ENCODE results near the gene CLSTN2. TPM values are rescaled to one million over a fixed set of nuclear protein-coding genes. Genes with fewer than 3 reads are reported as not detected.

The CLSTN2 gene
- total RNA-seq, 1 donor from 2014 or later = not detected

DNA sequence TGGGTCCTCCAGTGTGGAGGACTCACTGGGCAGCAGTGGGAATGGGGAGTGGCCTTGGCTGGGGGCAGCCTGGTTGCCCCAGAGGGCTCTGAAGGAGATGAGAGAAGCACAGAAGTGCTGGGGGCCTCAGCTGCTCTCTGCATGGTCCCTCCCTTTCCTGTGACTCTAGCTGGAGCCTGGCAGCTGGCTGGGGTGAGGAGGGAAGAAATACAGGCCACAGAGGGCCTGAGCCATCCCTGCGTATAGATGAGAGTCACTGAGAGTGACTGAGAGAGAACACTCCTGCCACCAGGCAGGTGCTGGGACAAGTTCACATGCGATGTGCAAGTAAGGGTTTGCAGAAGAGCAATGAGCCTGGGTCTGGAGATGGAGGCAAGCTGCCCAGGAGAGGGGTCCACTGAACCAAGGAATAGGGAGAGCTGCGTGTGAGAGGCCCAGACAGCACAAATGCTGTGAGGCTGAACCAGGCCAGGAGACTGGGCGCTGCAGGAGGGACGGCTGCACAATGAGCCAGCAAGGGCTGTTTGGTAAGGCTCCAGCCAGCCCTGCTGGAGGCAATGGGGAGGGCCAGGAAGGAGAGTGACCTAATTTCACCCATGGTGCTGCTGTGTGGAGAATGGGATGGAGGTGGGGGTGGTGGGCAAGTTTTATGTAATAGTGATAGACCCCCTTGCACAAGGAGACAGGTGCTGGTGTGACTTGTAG lies 87.2 kb downstream of the CLSTN2 start:
- no peaks in the 10 kb centered on the region for H3K4me1 Mint-ChIP-seq
- peaks cover 2% of the 10 kb centered on the region for H3K27me3 Mint-ChIP-seq
- intact Hi-C loops (cut with micrococcal nuclease) = no loop called here
- TF ChIP-seq, protein P1, sequence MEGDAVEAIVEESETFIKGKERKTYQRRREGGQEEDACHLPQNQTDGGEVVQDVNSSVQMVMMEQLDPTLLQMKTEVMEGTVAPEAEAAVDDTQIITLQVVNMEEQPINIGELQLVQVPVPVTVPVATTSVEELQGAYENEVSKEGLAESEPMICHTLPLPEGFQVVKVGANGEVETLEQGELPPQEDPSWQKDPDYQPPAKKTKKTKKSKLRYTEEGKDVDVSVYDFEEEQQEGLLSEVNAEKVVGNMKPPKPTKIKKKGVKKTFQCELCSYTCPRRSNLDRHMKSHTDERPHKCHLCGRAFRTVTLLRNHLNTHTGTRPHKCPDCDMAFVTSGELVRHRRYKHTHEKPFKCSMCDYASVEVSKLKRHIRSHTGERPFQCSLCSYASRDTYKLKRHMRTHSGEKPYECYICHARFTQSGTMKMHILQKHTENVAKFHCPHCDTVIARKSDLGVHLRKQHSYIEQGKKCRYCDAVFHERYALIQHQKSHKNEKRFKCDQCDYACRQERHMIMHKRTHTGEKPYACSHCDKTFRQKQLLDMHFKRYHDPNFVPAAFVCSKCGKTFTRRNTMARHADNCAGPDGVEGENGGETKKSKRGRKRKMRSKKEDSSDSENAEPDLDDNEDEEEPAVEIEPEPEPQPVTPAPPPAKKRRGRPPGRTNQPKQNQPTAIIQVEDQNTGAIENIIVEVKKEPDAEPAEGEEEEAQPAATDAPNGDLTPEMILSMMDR (IDR thresholded peaks at IDR 0.05) = no peak
- no peak for DNase-seq
- CTCF ChIA-PET = no interaction called here
- no peaks in the 10 kb centered on the region for H3K36me3 Mint-ChIP-seq (ENCODE audit: low read depth)
- POLR2A ChIA-PET = no interaction called here
- H3K9me3 Mint-ChIP-seq = no peaks in the 10 kb centered on the region
- no peak overlapping the region for H3K27ac Mint-ChIP-seq
- no peak for ATAC-seq (ENCODE audit: low read depth)
- H3K4me3 Mint-ChIP-seq = no peak overlapping the region

DNA sequence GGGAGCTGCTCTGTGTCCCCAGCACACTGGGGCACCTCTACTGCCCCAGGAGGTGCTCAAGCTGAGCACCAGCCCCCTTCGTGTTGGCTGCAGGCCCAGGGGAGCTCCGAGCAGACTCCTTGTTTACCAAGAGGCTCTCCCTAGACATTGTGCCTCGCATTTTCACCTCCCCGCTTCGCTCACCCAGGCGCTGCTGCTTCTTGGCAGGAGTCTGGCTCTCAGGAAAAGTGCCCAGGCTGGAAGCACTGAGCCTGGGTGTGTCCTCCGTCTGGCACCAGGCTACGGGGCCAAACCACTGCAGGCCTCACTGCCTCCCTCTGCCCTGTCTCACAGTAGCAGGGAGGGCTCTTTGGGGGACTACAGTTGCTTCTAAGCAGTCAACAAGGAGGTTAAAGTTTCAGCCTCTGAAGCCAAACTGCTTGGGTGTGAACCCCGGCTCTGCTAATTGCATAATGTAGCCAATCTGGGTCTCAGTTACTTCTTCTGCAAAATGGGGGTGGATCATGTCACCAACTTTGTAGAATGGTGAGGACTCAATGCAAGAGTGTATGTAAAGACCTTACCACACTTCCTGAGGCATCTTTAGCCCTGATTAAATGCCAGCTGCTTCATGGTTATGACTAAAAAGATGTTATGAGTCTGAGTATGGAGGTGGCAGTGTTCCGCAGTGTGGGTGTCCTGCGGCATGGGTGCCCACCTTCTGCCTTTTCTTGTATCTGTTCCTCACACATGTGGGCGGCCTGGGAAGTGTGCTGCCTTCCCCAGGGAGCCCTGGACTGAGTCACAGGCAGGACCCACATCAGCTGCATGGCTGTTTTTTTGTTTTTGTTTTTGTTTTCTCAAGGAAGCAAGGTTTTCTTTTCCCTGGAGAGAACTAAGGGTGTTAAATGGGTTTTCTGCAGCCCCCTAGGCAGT lies 88.9 kb downstream of the CLSTN2 start:
- ChIA-PET CTCF (no interaction called here), POLR2A (no interaction called here)
- ATAC-seq (ENCODE audit: low read depth) (no peak), DNase-seq (no peak)
- intact Hi-C loops (cut with micrococcal nuclease) = no loop called here
- Mint-ChIP-seq H3K4me1 (no peaks in the 10 kb centered on the region), H3K36me3 (ENCODE audit: low read depth) (no peaks in the 10 kb centered on the region), H3K9me3 (no peaks in the 10 kb centered on the region), H3K27me3 (peaks cover 2% of the 10 kb centered on the region), H3K27ac (no peak overlapping the region), H3K4me3 (no peak overlapping the region)
- TF ChIP-seq, protein P1 (IDR thresholded peaks at IDR 0.05) = no peak

DNA sequence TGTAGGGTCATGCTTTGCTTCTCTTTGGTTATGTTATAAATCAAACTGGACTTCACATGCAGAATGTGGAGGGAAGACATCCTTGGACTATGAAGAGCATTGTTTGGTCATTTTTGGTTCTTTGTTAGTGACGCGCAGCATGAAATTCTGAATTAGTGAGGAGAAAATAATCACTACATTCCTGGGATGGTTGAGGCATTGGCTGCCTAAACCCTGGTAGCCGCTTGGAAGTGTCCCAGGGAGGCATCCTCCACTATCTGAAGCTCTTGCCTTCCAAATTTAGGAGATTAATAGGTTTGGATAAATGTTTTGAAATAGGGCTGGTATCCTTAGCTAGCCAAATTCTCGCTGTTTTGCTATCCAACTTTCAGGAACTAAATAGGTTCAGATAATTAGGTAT lies 96.2 kb downstream of the CLSTN2 start:
- DNase-seq = no peak
- ATAC-seq (ENCODE audit: low read depth) = no peak
- Mint-ChIP-seq H3K27me3 (peaks cover 4% of the 10 kb centered on the region), H3K27ac (no peak overlapping the region), H3K4me3 (no peak overlapping the region), H3K4me1 (no peaks in the 10 kb centered on the region), H3K9me3 (no peaks in the 10 kb centered on the region), H3K36me3 (ENCODE audit: low read depth) (no peaks in the 10 kb centered on the region)
- intact Hi-C loops (cut with micrococcal nuclease) = no loop called here
- ChIA-PET CTCF (no interaction called here), POLR2A (no interaction called here)
- TF ChIP-seq, protein P1 (IDR thresholded peaks at IDR 0.05) = no peak

DNA sequence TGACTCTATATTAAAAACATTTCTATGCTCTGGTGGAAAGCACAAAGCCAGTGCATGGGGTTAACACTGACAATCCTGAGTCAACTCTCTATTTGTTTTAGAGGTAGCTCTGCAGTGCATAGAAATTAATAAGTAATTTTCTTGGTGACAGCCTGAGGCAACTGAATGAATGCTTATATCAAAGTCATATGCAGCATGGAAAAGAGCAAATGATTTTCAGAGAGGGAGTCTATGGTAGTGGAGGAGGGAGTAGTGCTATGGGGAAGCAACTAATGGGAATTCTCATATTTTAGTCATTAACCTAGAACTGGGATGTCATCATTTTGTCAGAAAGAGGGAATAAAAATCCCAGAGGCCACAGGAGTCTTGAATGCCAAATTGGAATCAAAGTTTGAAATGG lies 99.1 kb downstream of the CLSTN2 start:
- Mint-ChIP-seq H3K4me3 (no peak overlapping the region), H3K4me1 (no peaks in the 10 kb centered on the region), H3K27me3 (peaks cover 4% of the 10 kb centered on the region), H3K9me3 (no peaks in the 10 kb centered on the region), H3K27ac (no peak overlapping the region), H3K36me3 (ENCODE audit: low read depth) (no peaks in the 10 kb centered on the region)
- no peak for DNase-seq
- intact Hi-C loops (cut with micrococcal nuclease) = no loop called here
- ATAC-seq (ENCODE audit: low read depth) = no peak
- ChIA-PET POLR2A (no interaction called here), CTCF (no interaction called here)
- TF ChIP-seq, protein P1 (IDR thresholded peaks at IDR 0.05) = no peak

DNA sequence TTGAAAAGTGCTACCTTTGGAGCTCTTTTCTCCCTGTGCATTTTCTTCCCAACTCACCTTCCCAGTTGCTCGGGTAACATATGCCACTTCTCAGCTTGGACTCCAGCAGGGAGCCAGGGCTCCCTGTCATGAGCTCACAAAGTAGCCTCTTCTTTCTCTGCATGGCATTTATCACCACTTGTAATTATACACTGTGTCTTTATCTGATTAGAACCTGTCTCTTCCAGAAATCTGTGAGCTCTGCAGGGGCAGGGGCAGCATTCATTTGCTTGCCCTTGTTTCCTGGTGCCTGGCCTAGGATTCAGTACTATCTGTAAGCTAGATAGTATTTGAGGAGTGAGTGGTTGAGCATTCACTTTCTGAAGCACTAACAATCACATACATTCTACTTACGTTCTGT lies 100.9 kb downstream of the CLSTN2 start:
- H3K4me3 Mint-ChIP-seq = no peak overlapping the region
- ATAC-seq (ENCODE audit: low read depth) (no peak), DNase-seq (no peak)
- TF ChIP-seq, protein P1 (IDR thresholded peaks at IDR 0.05) = no peak
- no peak overlapping the region for H3K27ac Mint-ChIP-seq
- H3K27me3 Mint-ChIP-seq = peaks cover 4% of the 10 kb centered on the region
- ChIA-PET POLR2A (no interaction called here), CTCF (no interaction called here)
- no peaks in the 10 kb centered on the region for H3K4me1 Mint-ChIP-seq
- H3K36me3 Mint-ChIP-seq (ENCODE audit: low read depth) = no peaks in the 10 kb centered on the region
- no peaks in the 10 kb centered on the region for H3K9me3 Mint-ChIP-seq
- intact Hi-C loops (cut with micrococcal nuclease) = no loop called here

Data from activated B cell treated with CpG ODN at 0.5 μM for 24 hours (primary cell).